PC-9 (cell line): ENCODE measurements around the gene CDO1. TPM values are rescaled to one million over a fixed set of nuclear protein-coding genes. Genes with fewer than 3 reads are reported as not detected.

Source experiments
- BruUV-seq: library from RNA; stranded (reverse); fragments of 400-500 nt; replicated peaks from 2 replicates; lab custom pipeline; 2021; lab: Mats Ljungman, UMichigan
- CTCF ChIA-PET: fragments of 300-600 bp; sonication (Branson Sonifier 250); formaldehyde crosslinking; loops from one replicate; lab custom pipeline; 2022; ENCODE audit warnings: antibody characterized with exemption; lab: Charles Lee
- POLR2A ChIA-PET: fragments of 300-600 bp; sonication (Branson Sonifier 250); formaldehyde crosslinking; loops from one replicate; lab custom pipeline; 2022; ENCODE audit warnings: antibody characterized with exemption; ENCODE audit not compliant: unreplicated experiment; lab: Charles Lee
- DNase-seq, 2 experiments: peaks; one replicate each; pipeline versions ENCODE4 v3.0.0 to v3.0.0-alpha.2; 2015 to 2022; ENCODE audit warnings: mixed read lengths in 1 of 2
- H2AFZ ChIP-seq: fragments of 200-600 bp; sonication (generic); 2 replicates; pipeline ENCODE4 v1.8.1; 2017; ENCODE audit warnings: antibody characterized with exemption
- H3F3A ChIP-seq: fragments of 200-600 bp; sonication (generic); 2 replicates; pipeline ENCODE4 v1.8.1; 2017; ENCODE audit warnings: antibody characterized with exemption, mild to moderate bottlenecking, low read depth; ENCODE audit not compliant: insufficient read depth
- H3K27ac ChIP-seq: fragments of 200-600 bp; sonication (generic); 2 replicates; pipeline ENCODE4 v1.6.1; 2016; ENCODE audit warnings: mixed run types
- H3K27me3 ChIP-seq: fragments of 200-600 bp; sonication (generic); 2 replicates; pipeline ENCODE4 v1.6.1; 2016; ENCODE audit warnings: low read depth, mixed run types; ENCODE audit not compliant: insufficient read depth
- H3K36me3 ChIP-seq: fragments of 200-600 bp; sonication (generic); 2 replicates; pipeline ENCODE4 v1.6.1; 2016; ENCODE audit warnings: low read depth, mixed run types
- H3K4me1 ChIP-seq: fragments of 200-600 bp; sonication (generic); replicated peaks from 2 replicates; pipeline ENCODE4 v1.6.1; 2016; ENCODE audit warnings: mixed run types; ENCODE audit not compliant: insufficient read depth
- H3K4me2 ChIP-seq: fragments of 200-600 bp; sonication (generic); 2 replicates; pipeline ENCODE4 v1.6.1; 2017; ENCODE audit warnings: mixed run types
- H3K4me3 ChIP-seq: fragments of 200-600 bp; sonication (generic); 2 replicates; pipeline ENCODE4 v1.6.1; 2016; ENCODE audit warnings: mixed run types
- H3K79me2 ChIP-seq: fragments of 200-600 bp; sonication (generic); 2 replicates; pipeline ENCODE4 v1.6.1; 2017; ENCODE audit warnings: low read depth, mixed run types
- H3K9me2 ChIP-seq: fragments of 200-600 bp; sonication (generic); 2 replicates; pipeline ENCODE4 v1.8.1; 2017; ENCODE audit warnings: mild to moderate bottlenecking; ENCODE audit not compliant: insufficient read depth
- H3K9me3 ChIP-seq: fragments of 200-600 bp; sonication (generic); 2 replicates; pipeline ENCODE4 v1.8.1; 2016; ENCODE audit warnings: low read depth; ENCODE audit not compliant: insufficient read depth
- H4K20me1 ChIP-seq: fragments of 200-600 bp; sonication (generic); 2 replicates; pipeline ENCODE4 v1.8.1; 2017; ENCODE audit not compliant: insufficient read depth
- EZH2 ChIP-seq: fragments of 200-600 bp; sonication (generic); IDR thresholded peaks from 2 replicates; pipeline ENCODE4 v1.8.0; 2017; ENCODE audit warnings: antibody characterized with exemption, low read depth
- intact Hi-C: fragments of 100-400 bp; cut with micrococcal nuclease; formaldehyde crosslinking; loops from one replicate; pipeline ENCODE4 v1.10.0; 2022; ENCODE audit not compliant: unreplicated experiment
- total RNA-seq: library from RNA; stranded (reverse); gene quantifications from 2 replicates; pipeline ENCODE4 v1.2.3, GENCODE V29; 2021
- TF ChIP-seq, protein P1 (sequence below): fragments of 200-600 bp; sonication (generic); conservative IDR thresholded peaks from 2 replicates; pipeline ENCODE4 v1.6.1; 2017; ENCODE audit warnings: mixed run types, antibody characterized with exemption, mild to moderate bottlenecking, moderate library complexity

CDO1 gene
- total RNA-seq, 1 experiment from 2014 or later, result not detected

DNA sequence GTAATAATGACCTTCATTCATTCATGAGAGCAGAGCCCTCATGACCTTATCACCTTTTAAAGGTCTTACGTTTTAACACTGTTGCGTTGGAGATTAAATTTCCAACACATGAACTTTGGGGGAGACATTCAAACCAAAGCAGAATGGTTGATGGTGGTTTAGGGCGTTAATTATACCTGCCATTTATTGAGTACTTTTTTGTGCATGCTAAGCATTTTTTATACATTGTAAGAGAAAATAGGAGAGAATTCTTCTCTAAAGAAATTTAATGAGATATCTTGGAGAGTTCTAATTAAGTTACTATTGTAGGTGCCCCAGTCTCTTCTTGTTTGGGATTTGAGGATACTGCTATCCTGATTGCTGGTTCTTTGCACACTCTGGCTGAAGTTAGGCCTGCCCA is 37.7 kb upstream of the CDO1 start:
- TF ChIP-seq EZH2, result no peak
- TF ChIP-seq, protein P1, sequence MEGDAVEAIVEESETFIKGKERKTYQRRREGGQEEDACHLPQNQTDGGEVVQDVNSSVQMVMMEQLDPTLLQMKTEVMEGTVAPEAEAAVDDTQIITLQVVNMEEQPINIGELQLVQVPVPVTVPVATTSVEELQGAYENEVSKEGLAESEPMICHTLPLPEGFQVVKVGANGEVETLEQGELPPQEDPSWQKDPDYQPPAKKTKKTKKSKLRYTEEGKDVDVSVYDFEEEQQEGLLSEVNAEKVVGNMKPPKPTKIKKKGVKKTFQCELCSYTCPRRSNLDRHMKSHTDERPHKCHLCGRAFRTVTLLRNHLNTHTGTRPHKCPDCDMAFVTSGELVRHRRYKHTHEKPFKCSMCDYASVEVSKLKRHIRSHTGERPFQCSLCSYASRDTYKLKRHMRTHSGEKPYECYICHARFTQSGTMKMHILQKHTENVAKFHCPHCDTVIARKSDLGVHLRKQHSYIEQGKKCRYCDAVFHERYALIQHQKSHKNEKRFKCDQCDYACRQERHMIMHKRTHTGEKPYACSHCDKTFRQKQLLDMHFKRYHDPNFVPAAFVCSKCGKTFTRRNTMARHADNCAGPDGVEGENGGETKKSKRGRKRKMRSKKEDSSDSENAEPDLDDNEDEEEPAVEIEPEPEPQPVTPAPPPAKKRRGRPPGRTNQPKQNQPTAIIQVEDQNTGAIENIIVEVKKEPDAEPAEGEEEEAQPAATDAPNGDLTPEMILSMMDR, result no peak
- H2AFZ ChIP-seq, result no peak overlapping the region
- peaks cover 14% of the 10 kb centered on the region; the same call in 1 of the 2 replicates for H3F3A ChIP-seq
- no peak overlapping the region for H3K4me3 ChIP-seq
- H3K79me2 ChIP-seq, result peaks cover 3% of the 10 kb centered on the region; the same call in 1 of the 2 replicates
- H3K9me2 ChIP-seq, result no peaks in the 10 kb centered on the region
- ChIA-PET POLR2A (no interaction called here), CTCF (no interaction called here)
- no peaks in the 10 kb centered on the region for H3K9me3 ChIP-seq
- no peaks in the 10 kb centered on the region for H3K36me3 ChIP-seq
- no TSS peak for BruUV-seq
- intact Hi-C loops, result no loop called here
- H4K20me1 ChIP-seq, result no peaks in the 10 kb centered on the region; the same call in 1 of the 2 replicates
- H3K27me3 ChIP-seq, result no peaks in the 10 kb centered on the region
- H3K27ac ChIP-seq, result no peak overlapping the region
- no peak overlapping the region for H3K4me2 ChIP-seq
- no peak for DNase-seq
- H3K4me1 ChIP-seq, result peaks cover 26% of the 10 kb centered on the region

DNA sequence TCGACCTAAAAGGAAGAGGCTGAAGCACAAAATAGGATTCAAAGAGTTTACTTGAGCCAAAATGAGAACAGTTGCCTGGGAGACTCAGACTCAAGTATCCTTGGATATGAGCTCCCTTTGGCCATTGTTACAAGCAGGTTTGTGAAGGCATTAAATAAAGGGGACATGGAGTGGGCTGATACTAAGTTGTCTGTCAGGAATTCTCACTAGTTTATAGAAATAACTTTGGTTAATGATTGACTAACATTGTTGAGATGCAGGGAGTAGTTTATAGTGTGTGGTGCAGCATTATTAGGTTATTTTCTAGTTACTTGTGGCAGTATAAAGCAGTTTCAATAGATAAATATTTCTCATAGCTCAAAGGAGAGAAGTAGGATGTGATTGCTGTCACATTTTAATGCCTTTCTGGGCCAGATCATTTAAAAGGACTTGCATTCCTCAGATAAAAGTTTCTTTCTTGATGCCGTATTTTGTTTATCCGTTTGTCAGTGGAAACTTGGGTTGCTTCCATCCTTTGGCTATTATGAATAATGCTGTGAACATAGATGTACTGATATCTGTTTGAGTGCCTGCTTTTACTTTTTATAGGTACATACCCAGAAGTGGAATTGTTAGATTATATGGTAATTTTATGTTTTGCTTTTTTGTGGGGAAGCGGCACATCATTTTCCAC is 34.4 kb upstream of the CDO1 start:
- TF ChIP-seq, protein P1, result no peak
- no peak for TF ChIP-seq EZH2
- H3F3A ChIP-seq, result no peaks in the 10 kb centered on the region
- DNase-seq, result no peak
- H3K27ac ChIP-seq, result no peak overlapping the region
- H3K79me2 ChIP-seq, result no peaks in the 10 kb centered on the region; the same call in 1 of the 2 replicates
- H3K27me3 ChIP-seq, result no peaks in the 10 kb centered on the region
- ChIA-PET CTCF (no interaction called here), POLR2A (no interaction called here)
- intact Hi-C loops, result no loop called here
- no peaks in the 10 kb centered on the region for H3K36me3 ChIP-seq
- no peaks in the 10 kb centered on the region for H3K4me1 ChIP-seq
- no peak overlapping the region for H3K4me3 ChIP-seq
- H3K4me2 ChIP-seq, result no peak overlapping the region
- BruUV-seq, result no TSS peak
- H3K9me2 ChIP-seq, result no peaks in the 10 kb centered on the region
- H3K9me3 ChIP-seq, result no peaks in the 10 kb centered on the region
- H2AFZ ChIP-seq, result no peak overlapping the region
- peaks cover 2% of the 10 kb centered on the region for H4K20me1 ChIP-seq

DNA sequence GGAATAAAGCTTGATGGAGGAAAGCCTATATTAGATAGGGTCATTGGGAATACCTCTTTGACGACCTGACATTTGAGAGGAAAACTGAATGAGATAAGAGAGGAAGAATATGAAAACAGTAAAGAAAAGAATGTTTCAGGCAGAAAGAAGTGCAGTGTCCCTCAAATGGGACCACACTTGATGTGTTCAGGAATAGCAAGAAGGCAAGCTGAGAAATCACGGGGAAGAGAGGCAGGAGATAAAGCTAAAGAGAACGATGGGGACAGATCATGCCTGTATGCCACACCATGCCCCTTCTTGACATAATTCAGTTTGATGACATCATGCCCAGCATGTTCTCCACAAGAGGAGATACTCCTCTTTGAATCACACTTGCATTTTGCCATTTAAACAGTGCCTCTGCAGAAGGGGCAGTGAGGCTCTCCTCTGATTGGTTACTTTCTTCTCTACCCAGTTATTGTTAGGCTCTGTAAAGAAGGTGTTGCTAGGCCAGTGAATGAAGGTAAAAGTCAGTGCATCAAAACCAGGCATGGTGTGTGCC is 32.9 kb upstream of the CDO1 start:
- Histone ChIP-seq H2AFZ (no peak overlapping the region), H3K27ac (no peak overlapping the region), H3K36me3 (no peaks in the 10 kb centered on the region), H3K4me3 (no peak overlapping the region), H3K27me3 (no peaks in the 10 kb centered on the region), H3K4me1 (no peaks in the 10 kb centered on the region), H3K9me3 (no peaks in the 10 kb centered on the region), H3F3A (no peaks in the 10 kb centered on the region), H4K20me1 (peaks cover 8% of the 10 kb centered on the region), H3K4me2 (no peak overlapping the region), H3K79me2 (peaks cover 6% of the 10 kb centered on the region), H3K9me2 (no peaks in the 10 kb centered on the region)
- ChIA-PET POLR2A (interaction anchor here (0.8 kb wide), 1 partner anchor 64 kb away, joined by 7 read pairs; no protein-coding TSS in a partner anchor), CTCF (no interaction called here)
- intact Hi-C loops, result no loop called here
- DNase-seq, result no peak
- no TSS peak for BruUV-seq
- TF ChIP-seq, protein P1, result no peak
- no peak for TF ChIP-seq EZH2
